HT1080 (cell line): ENCODE measurements around the gene PPP3CA. TPM values are rescaled to one million over a fixed set of nuclear protein-coding genes. Genes with fewer than 3 reads are reported as not detected.
A peak's percentile ranks its signal among the peaks of the same experiment; 100 is the strongest.

Source experiments
- DNase-seq: peaks from one replicate; pipeline ENCODE4 v3.0.0-alpha.2; 2015; ENCODE audit warnings: low read depth
- polyA plus RNA-seq, 2 experiments: library from polyadenylated mRNA; depleted of rRNA; stranded (reverse); fragments of >200 nt; gene quantifications; 2 replicates each; pipeline ENCODE4 v1.2.3, GENCODE V29; 2015
- total RNA-seq: library from RNA; depleted of rRNA; stranded (reverse); fragments of >200 nt; shearing (Covaris generic); gene quantifications from 2 replicates; pipeline ENCODE4 v1.2.3, GENCODE V29; 2014; rRNA removed

Gene PPP3CA
- 37.7 and 39.6 TPM in 2 replicates for total RNA-seq
- 30.0 and 37.3 TPM in 2 replicates for polyA plus RNA-seq (2015; cell fraction: cytosol; rRNA removed)
- polyA plus RNA-seq (2015; cell fraction: nucleus; rRNA removed): 38.8 and 41.3 TPM in 2 replicates

DNA sequence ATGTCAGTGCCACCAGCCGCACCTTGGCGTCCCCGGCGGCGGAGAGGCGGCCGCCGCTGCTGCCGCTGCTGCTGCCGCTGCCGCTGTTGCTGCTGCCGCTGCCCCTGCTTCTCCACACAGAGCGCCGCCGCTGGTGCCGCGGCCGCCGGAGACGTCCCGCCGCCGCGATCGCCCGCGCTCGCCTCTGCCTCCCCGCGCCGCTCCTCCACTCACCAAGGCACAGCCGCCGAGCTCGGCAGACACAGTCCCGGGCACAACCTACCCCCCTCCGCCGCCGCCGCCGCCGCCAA is at the start of gene PPP3CA:
PPP3CA (minus strand) TSS at position 260 of the 290 bp plus-strand sequence.
- DNase-seq: no peak

DNA sequence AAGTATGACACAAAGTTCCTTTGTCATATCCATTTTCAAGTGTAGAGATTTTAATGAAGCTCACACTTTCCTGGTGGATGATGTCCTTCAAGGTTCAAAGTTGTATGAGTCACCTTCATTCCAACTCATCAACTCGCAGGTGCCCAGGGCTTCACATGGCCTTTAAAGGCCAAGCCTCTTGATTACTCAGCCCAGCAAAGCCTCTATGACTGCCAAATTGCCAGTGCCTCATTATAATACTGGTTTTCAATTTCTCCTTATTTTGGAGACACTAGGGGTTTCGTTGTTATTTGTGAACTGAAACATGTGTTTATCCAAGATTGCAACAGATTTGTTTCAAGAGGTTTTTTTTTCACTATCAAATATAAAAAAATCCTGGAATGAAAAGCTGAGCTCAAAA is 45.9 kb upstream of the PPP3CA start:
- DNase-seq: peak; percentile 91

DNA sequence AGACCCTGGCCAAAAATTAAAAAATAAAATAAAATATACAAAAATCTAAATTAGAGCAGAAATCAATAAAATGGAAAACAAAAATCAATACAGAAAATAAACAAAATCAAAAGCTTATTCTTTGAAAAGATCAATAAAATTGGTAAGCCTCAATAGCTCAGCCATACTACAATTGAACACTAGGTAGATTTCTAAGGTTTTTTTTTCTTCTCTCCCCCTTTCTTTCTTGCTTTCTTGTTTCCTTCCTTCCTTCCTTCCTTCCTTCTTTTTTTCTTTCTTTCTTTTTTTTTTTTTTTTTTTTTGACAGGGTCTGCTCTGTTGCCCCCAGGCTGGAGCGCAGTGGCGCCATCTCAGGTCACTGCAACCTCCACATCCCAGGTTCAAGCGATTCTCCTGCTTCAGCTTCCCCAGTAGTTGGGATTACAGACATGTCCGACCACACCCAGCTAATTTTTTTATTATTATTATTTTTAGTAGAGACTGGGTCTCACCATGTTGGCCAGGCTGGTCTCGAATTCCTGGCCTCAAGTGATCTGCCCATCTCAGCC is 23.4 kb upstream of the PPP3CA start:
- no peak for DNase-seq

DNA sequence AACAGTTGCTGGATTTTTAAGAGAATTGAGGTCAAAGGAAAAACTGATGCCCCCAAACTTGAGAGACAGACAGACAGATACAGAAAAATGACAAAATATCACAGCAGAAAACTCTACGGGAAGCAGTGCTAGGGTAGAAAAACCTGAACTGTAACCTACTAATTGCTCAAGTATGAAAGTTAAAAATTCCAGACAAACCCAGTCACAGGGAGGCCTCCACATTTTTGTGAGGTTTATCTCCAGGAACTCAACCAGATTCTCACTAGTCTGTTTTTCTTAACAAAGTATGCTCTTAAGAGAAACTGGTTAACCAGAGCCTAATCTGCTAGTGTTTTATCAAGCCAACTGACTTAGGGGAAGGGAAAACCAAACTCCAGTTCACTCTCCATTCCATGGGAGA is 19.9 kb upstream of the PPP3CA start:
- peak; percentile 73 for DNase-seq

DNA sequence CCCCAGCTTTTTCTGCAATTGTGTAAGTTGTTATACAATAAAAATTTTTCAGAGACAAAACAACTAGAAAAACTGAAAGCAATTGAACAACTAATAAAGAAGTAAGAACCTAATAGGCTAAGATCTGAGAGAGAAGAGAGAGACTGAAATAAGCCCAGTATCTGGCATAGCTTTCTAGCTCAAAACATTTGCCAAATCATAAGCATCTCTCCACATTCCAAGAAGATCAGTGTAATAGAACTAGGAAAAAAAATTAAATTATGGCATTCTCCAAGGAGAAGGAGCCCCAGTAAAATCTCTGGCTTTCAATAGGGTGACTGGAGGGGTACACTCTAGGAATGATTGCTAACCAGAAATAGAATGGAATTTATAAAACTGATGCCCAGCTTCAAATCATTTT is 19.0 kb upstream of the PPP3CA start:
- DNase-seq: no peak

DNA sequence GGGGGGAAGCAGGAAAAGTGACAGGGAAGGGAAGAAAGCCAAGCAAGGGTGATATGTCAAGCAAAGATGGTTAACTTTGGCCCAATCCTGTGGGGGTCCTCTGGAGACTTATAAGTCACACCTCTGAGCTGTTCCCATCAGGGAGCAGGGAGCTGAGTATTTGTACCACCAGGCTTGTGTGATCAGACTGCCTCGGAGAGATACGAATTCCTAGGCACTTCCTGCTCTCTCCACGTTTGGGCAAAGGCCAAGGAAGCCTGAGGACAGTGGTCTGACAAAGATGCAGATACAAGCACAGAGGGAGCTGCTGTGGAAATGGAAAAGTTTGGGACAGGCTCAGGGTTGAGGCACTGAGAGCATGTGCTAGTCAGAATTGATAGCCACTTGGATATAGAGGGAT is 10.4 kb upstream of the PPP3CA start:
- DNase-seq: peak; percentile 33

DNA sequence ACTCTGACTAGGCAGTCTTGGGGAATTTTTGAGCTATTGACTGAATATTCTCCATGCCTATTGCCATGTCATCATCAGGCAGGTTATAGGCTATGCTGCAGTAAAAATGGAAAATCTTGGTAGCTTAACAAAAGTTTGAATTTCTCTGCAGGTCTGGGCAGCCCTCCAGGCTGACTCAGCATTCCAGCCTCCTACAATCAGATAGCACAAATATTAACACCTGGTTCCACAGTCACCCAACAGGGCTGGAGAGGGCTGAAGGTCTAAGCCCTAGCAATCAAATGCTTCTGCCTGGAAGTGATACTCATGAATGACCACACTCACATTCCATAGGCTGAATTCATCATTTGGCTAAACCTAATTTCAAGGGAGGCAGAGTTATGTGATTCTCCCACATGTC is 9.6 kb upstream of the PPP3CA start:
- DNase-seq: peak; percentile 95

DNA sequence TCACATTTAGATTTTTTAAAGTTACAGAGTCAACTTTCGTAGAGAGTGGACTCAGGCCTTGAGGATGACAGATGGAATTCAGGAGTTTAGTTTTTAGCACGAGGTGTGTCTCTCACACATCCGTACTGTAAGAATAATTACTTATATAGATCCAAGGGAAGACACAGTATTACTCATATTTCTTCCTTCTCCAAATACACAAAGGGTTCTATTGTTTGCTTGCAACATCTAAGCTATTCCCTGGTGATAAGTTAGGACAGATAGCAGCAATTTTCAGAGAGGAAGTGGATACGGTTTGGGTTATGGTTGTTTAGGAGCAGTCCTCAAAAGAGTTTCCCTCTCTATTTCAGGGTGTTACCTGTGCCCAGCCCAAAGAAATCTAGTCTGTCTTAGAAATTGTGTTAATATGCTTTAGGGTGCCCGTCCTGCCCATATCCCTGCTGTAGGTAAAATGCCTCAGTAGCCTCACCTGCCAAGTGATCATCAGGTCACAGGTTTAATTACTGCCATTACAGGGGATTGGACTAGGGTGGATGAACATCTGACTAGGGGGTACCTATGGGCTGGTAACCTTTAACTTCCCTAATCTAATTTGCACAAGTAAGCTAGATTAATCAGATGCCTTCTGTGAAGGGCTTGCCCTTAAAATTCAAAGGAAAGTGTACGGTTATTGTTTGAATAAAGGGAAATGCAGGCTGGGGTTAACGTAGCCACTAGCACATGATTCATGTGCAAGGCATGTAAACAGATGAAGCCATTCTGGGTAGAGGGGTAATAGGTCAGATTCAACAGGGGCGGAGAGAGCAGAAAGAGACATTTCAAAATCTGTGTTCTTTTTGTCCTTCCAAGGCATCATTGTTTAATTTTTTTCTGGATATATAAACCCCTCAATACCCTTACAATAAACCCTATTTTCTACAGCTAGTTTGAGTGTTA is 8.7 kb upstream of the PPP3CA start:
- DNase-seq: peak; percentile 94

DNA sequence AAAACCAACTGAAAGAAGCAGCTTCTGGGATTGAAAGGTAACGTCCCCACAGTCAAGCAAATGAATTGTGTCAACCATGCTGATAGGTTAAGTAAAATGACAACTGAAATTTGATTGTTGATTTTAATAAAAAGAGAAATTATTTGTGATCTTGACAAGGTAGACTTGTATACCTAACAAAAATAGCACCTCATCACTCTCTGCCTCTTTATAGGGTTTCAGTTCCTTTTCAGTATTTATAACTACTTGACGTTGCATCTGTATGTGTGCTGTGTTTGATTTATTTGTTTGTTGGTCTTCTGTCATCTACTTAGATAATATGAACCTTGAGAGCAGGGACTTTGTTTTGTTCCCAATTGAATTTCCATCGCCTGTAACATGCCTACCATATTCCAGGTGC is 7.9 kb upstream of the PPP3CA start:
- no peak for DNase-seq

DNA sequence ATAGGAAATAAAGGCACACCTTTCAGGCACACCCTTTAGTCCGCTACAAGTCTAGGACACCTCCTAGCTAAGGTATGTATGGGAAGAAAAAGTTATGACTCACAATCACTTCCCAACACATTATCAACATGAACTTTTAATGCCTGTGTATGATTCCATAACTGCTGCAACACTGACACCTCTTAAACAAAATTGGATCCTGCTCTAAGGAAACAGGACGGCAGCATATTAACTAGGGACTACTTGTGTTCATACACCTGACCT is 2.4 kb upstream of the PPP3CA start:
- DNase-seq: peak; percentile 48

DNA sequence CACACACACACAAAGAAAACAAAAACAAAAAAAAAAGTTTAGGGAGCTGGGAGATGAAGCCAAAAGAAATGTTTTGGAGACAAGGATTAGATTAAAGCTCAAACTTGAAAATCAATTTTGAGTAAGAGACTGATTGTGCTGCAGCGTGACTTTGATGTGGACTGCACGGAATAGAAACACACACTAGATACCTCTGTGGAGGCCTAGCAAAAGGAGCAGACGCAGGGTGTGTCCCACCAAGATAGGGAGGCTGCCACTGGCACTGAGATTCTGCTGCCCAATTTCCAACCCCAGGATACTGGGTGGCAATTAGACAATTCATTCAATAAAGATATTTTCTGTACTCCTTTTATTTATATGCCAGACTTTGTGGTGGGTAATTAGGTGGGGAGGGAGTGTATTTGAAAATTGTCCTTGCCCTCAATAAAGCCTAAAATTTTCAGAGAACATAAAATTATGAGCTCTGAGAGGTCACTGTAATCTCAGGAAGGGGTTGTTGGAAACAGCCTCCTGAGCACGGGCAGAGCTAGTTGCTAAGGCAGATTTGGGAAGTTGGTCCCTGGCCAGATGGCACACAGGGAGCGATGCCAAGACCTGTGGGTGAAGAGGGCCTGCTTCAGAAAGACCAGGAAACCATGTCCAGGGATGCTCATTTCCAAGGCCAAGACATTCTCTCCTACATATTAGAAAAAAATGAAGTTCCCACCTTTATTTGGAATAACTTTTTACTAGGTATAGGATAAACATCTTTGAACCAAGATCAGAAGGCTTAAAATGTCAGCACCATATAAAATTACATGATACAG is 1.9 kb upstream of the PPP3CA start:
- DNase-seq: peak; percentile 51

DNA sequence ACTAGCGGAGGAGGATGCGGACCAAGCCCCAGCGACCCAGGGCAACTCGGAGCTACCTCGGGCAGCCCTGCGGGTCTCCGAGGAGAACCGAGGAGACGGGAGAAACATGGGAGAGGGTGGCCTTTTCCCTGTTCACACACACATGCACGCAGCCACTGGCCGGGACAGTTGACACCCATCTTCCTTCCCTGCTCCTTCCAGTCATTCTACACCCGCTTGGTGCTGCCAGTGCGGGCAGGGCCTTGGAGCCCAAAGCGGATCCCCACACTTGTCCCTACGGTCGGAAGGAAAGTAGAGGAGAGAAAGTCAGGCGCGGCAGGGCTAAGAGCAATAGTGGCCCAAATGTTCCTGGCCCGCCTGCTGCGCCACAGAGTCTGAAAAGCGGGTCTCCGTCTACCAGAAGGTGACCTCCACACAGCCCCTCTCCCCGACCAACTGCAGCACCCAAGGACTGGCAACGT is 1.1 kb upstream of the PPP3CA start:
- no peak for DNase-seq

DNA sequence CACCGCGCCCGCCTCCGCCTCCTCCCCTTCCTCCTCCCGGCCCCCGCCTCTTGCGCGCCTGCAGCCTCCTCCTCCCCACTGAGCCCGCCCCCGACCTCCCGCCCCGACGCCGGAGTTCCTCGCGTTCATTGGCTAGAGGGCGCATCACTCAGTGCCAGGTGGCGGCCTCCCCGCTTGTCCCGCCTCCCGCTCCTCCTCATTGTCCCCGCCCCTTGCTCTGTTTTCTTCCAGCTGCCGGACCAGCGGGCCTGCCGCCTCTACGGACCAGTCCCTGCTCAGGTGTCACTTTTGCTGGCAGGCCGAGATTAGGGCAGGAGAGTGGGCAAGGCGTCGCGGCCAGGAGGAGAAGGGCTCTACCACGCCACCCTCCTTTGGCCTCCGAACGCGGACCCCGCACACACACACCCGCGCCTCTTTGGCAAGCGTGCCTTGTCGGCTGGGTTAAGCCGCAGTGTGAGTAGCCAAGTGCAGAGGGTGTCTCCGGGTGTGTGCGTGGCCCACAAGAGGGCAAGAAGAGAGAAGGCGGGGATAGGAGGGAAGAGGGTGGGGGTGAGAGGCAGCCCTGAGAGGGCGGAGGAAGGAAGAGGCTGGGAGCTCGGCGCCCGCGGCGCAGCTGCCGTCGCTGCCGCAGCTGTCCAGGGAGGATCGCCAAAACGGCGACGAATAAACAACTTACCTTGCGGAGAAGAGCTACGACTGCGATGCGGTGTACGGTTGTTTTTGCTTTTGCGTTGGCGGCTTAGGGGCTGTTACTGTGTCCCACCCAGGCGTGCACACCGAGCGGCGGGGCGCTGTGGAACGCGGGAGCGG is 436 bp upstream of the PPP3CA start:
- DNase-seq: peak; percentile 92

DNA sequence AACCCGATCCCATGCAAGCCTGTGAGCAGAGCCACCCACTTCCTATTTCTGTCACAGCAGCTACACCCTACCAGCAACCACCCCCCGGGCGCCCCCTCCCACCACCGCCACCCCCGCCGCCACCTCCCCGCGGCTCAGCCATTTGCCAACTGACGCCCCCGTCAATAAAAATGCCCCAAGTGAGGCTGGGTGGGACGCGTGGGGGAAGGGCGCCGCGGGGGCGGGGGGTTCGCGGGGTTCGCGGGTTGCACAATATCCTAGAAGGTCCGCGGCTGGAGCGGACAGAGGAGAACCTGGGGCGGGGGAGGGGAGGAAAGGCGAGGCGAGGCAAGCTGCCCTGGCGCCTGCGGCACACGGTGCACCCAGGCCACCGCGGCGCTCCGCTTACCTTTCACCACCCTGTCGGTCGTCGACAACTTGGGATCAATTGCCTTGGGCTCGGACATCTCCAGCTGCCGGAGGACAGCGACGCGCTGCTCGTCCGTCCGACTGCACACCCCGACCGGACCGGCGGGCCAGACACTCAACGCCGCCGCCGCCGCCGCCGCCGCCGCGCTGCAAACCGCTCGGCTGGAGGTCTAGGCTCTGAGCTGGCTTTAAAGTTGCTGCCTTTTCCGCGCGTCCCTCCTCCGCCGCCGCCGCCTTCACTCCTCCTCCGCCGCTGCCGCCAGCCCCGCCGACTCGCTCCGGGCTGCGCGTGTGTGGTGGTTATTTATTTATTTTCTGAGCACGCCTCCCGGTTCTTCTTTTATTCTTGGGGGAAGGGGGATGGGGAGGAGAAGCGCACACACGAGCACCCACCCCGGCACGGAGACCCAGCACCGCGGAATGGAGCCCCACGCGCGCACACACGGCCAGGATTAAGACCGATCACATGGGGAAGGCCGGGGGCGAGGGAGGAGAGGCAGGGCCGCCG is 717 bp downstream of the PPP3CA start:
- DNase-seq: peak; percentile 51

DNA sequence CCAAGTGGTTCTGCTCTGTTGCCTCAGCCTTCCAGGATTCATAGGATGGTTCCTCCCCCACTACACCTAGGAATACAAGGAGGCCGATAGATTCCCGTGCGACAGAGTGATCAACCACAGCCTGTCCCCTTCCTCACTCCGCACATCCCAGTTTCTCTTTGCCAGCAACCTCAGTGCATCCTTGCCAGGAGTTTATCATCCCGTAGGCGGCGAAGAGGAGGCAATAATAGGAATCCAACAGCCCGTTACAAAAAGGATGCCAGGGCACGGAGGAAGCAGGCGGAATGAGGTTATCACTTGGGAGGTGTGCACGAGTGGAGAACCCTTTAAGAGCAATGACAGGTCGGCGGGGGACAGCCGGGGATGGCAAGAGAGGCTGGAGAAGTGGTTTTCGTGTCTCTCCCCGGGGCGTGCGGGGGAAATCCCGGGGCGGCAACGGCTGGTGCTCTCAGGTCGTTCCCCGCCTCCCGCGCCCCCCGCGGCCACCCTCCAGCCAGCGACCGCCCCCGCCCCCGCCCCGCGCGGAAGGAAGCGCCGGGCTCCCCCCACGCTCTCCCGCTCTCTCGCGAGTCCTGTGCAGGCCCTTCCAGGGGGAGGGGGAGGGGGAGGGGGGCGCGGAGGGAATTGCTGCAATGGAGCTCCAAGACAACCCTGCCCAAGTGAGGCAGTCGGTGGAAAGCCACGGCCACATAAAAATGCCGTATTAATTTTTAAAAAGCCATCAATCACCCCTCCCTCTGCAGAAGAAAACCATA is 1.6 kb downstream of the PPP3CA start:
- peak; percentile 52 for DNase-seq

DNA sequence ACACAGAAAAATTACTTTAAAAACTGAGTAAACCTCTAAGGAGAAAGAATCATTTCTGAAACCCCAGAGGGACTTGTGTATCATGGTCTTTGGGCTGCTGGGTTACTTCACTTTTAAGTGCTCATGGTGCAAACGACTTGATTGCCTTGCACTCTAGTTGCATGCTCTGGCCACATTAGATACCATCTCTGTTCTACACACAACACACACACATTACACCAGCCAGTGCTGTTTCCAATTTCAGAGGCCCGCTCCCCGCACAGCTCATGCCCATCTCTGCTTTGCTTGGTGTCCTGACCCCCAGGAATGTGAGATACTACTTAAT is 2.1 kb downstream of the PPP3CA start:
- DNase-seq: no peak

DNA sequence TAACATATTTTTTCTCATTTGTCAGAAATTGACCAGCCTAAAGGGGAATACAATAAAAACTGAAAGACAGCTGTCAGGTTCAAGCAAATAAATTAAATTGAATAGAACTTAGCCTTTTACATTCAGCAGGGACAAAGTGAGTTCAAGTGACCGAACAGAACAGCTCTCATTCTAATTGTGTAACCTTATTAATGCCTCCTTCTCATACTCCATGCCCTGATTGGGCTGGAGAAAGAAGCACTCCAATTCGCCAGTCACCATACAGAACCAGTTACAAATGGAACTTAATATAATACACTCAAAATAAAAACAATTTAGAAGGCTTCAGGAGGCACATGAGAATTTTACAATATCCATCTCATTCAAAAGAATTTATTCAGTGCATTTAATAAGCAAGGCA is 8.0 kb downstream of the PPP3CA start:
- DNase-seq: no peak

DNA sequence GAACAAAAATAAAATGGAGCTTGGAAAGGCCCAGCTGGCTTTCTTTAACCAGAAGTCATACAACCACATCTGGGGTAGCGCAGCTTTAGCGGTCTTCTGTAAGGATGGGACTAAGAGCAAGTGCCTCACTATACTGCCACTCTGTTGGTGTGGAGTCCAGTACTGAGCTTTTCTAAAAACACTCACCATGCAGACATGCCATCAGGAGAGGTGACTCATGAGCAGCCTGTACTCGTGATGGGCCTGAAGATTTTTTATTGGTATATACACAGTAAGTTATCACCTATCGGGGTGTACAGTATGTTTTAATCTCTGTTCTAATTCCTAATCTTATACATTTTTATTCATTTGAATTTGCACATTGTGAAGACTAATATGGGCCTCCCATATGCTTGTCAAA is 9.6 kb downstream of the PPP3CA start:
- DNase-seq: peak; percentile 63

DNA sequence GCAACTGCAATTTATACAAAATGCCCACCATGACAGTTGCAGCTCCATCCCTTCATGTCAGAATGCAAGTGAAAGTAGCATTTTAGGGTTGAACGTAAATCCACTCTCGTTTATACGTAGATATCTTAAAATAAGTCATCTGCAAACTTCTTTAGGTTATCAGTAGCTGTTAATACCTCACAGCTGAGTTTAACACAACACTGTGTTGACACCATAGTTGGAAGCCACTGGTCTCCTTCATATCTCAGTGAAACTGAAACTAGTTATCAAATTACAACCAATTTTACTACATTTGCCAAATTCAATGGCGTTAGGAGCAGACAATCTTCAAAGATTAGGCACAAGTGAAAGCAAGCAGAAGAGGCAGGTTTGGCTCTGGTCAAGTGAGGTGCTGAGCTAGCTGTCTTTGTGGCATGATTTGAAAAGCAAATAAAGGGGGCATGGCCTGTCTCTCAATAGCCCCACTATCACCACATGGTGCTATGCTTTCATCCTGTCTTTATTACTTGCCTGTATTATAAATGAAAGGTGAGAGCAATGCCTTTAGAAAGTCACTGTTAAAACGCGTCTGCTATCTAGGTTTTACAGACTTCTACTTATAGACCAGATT is 12.3 kb downstream of the PPP3CA start:
- no peak for DNase-seq
